ENCODE results near the gene FHL2.

DNA sequence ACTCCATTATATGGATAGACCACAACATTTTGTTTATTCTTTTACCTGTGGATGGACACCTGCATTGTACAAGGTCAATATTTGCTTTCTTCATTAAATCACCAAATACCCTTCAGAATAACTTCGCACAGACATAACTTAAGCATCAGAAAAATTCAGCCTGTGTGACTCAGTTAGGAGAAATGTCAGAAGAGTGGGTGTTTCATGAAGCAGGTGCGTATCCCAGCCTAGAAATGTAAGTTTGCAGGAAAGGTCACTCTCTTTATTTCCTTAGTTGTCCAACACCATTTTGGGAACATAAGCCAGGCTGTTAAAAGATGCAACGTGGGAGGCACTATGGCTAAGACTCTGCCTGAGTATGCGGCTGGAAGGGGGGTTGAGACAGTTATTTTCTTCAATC lies 48.6 kb upstream of the FHL2 start:
- TF ChIP-seq, protein P1, sequence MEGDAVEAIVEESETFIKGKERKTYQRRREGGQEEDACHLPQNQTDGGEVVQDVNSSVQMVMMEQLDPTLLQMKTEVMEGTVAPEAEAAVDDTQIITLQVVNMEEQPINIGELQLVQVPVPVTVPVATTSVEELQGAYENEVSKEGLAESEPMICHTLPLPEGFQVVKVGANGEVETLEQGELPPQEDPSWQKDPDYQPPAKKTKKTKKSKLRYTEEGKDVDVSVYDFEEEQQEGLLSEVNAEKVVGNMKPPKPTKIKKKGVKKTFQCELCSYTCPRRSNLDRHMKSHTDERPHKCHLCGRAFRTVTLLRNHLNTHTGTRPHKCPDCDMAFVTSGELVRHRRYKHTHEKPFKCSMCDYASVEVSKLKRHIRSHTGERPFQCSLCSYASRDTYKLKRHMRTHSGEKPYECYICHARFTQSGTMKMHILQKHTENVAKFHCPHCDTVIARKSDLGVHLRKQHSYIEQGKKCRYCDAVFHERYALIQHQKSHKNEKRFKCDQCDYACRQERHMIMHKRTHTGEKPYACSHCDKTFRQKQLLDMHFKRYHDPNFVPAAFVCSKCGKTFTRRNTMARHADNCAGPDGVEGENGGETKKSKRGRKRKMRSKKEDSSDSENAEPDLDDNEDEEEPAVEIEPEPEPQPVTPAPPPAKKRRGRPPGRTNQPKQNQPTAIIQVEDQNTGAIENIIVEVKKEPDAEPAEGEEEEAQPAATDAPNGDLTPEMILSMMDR (IDR thresholded peaks at IDR 0.05), result no peak
- TF ChIP-seq POLR2A (IDR thresholded peaks at IDR 0.05), result no peak

All from thyroid gland (tissue), 4 donors.